NCI-H1048 (cell line): ENCODE data around the gene VAV2.

Experiments
- DNase-seq: peaks from one replicate; lab custom pipeline; 2025; lab: John Stamatoyannopoulos, UW

The VAV2 gene

GRCh38 chr9:133794016-133794760 lies 197.9 kb downstream of the VAV2 start:
- no peak for DNase-seq

DNA sequence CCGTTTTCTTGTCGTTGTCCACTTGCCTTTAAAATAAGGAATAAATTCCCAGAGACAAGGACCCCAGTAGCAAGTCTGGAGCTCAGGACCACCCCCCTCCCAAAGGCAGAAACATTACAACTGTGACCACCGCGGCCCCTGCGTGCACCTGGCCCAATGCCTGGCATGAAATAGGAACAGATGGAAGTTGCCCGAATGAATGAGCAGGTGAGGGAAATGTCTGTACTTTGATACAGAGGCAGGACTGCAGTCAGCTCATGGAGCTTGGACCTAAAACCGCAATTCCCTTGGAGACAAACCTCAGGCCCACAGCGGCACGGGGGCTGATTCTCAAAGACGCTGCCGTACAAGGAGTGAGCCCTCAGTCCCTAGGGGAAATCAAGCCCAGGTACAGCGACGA lies 198.7 kb downstream of the VAV2 start:
- DNase-seq, result no peak

- DNase-seq, result no peak
These were observed 199.2 kb downstream of the VAV2 start for GRCh38 chr9:133792721-133793470.

DNA sequence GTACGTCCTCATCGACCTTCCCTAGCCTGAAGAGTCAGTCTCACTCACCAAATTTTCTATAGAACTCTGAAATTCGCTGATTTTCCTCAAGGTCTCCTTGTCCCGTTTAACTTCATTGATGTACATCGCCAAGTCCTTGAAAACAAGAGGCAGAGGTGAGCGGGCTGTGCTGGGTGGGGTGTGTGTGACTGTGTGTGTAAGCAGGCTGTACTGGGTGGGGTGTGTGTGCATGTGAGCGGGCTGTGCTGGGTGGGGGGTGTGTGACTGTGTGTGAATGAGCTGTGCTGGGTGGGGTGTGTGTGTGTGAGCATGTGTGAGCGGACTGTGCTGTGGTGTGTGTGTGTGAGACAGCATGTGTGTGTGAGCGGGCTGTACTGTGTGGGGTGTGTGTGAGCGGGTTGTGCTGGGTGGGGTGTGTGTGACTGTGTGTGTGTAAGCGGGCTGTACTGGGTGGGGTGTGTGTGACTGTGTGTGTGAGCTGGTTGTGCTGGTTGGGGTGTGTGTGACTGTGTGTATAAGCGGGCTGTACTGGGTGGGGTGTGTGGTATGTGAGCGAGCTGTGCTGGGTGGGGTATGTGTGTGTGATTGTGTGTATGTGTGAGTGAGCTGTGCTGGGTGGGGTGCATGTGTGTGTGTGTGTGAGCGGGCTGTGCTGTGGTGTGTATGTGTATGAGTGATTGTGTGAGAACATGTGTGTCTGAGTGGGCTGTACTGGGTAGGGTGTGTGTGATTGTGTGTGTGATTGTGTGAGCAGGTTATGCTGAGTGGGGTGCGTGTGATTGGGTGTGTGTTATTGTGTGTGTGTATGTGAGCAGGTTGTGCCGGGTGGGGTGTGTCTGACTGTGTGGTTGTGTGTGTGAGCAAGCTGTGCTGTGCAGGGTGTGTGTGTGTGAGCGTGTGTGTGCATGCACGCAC lies 200.1 kb downstream of the VAV2 start:
- DNase-seq, result no peak

GRCh38 chr9:133791069-133791468 lies 201.1 kb downstream of the VAV2 start:
- DNase-seq, result no peak

DNA sequence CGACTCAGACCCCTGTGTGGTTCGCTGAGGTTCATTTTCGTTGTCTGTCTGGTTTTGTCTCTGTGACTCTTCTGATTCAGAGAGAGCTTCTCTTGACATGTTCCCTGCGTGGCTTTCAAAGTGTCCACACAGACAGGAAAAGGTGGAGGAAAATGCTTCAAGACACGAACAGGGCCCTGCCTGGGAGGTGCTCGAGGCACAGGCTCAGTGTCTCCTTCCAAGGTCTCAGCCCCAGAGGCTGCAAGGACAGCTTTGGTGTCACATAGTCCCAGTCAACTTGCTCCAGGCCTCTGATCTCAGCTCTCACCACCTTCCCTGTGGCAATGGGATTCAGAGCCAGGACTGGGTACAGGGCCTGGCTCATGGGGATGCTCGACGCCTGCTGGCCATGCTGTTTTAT lies 202.3 kb downstream of the VAV2 start:
- DNase-seq, result no peak

GRCh38 chr9:133788819-133789717 lies 203.1 kb downstream of the VAV2 start:
- no peak for DNase-seq

GRCh38 chr9:133788045-133788818 lies 203.9 kb downstream of the VAV2 start:
- no peak for DNase-seq

DNA sequence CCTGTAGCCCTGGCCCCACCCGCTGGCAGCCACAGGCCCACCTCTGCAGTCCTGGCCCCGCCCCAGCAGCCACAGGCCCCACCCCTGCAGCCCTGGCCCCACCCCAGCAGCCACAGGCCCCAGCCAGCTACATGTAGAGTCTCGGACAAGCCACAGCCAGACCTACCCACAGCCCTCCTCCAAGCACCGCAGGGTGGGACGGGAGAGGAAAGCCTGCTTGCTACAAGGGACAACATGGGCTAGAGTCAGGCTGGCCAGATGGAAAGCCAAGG lies 204.4 kb downstream of the VAV2 start:
- no peak for DNase-seq

- no peak for DNase-seq
These were observed 205.0 kb downstream of the VAV2 start for GRCh38 chr9:133786907-133787753.

GRCh38 chr9:133786371-133786753 lies 205.8 kb downstream of the VAV2 start:
- DNase-seq, result no peak

DNA sequence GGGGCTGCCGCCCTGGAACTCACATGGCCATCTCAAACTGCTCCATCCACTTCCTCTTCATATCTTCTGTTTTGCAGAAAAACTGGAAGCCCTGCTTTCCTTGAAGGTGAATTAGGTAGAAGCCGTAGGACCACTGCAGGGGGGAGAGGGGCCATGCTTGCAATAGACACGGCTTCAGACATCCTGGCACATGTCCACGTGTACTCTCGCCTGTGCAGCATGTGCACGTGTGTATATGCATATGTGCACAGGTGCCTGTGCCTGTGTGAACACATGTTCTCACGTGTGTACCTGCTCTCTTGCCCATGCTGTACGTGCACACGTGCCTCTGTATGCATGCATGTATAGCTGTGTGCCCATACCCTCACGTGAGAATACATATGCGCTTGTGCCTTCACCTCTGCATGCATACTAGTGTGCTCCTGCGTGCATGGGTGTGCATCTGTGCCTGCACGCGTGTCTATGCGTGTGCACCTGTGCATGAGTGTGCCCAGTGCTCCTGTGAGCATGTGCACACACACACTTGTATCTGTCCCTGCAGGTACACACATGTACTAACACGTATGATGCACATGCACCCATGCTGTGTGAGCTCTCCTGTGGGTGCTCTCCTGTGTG lies 206.3 kb downstream of the VAV2 start:
- DNase-seq, result no peak

DNA sequence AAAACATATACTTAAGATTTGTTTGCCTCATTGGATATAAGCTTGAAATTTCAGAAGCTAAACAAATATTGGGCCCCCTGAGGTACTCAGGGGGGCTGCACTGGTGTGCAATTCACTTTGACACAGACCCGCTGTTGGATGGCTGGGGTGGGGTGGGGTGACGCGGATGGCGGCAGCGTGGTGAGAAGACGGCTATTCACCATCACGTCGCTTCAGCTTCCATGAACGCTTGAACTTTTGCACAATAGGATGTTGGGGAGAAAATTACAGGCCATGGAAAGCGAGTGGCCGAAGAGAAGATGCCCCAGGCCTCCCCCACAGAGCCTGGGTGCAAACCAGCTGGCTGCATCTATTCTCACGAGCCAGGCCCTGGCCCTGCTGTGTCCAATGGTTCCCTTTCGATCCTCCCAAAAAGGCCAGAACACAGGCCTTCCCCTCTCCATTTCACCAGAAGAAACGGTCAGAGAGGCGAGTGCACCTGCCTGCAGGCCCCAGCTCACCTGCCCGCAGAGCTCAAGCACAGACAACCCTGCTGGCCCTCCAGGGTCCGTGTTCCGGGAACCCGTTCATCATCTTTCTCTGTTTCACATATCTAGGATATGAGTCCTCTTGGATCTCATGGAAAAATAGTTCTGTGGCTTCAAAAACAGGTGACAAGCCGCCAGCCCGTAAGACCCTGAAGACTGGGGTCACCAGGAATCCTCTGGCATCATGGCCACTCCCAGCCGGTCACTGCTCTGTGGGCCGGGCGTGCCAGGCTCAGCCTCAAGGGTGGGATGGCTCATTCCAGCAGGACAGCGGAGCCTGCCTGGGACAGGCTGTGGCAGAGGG lies 207.2 kb downstream of the VAV2 start:
- no peak for DNase-seq

- DNase-seq, result no peak
These were observed 208.8 kb downstream of the VAV2 start for GRCh38 chr9:133783331-133783731.

DNA sequence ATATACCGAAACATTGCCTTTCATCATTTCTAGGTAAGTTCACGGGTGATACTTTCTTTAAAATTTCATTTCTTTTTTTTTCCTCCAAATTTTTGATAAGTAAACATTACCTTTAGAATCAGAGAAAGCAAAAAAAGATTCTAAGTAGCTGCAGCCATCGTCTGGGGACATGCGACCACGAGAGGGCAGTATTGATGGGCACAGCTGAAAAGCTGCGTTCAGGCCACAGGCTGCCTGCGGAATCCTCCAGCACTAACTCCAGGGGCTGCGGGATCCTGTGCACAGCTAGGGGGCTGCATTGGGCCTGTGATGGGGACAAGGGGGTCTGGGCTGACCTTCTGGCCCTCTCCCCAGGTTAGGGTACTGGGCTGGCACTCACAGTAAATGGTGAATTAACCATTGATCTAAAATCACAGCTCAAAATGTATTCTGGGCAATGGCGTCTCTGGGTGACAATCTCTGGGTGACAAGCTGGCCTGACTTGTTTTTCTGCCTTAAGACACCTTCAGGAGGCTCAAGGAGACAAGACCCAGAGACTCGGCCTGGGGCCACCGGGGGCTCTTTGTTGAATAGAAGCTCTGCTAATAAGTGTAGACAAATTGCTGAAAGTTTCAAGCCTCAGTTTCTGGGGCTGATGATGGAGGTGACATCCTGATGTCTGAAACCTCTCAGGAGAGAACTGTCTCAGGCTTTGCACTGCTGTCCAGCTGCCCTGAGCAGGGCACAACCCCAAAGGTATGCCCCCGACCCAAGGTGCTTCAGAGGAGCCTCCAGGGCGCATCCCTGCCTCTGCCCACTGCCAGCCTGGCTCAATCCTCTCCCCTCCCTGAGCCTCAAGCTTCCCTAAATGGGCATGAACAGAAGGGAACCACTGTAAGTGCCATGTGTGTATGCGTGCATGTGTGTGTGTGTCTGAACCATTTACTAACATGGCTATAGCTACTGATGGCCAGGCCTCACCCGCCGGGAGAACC lies 209.7 kb downstream of the VAV2 start:
- DNase-seq, result no peak

DNA sequence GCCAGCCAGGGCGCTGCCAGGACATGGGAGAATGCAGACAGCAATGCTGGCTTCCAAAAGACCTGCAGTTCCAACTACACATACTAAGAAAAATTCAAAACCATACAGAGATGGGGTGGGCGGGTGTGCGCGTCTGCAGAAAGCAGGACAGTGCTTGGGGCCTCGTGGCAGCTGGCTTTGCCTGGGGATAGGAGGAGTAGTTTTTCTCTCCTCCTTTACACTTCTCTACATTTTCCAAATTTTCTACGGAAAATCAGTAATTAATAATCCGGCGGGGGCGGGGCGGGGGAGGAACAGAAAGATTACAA lies 210.3 kb downstream of the VAV2 start:
- DNase-seq, result no peak

GRCh38 chr9:133780962-133781827 lies 210.9 kb downstream of the VAV2 start:
- DNase-seq, result no peak
